Stromal cell of bone marrow (primary cell): ENCODE data around the gene C1orf56.

Experiments used
- DNase-seq: peaks from one replicate; pipeline ENCODE4 v3.0.0-alpha.2; 2012; ENCODE audit warnings: low read depth

Gene C1orf56

GRCh38 chr1:151024540-151025146 is 22.9 kb upstream of the C1orf56 start:
- peak; percentile 40 for DNase-seq

GRCh38 chr1:151026460-151026859 is 21.1 kb upstream of the C1orf56 start:
- no peak for DNase-seq

GRCh38 chr1:151032164-151032563 is 15.4 kb upstream of the C1orf56 start:
- no peak for DNase-seq

GRCh38 chr1:151035167-151035566 is 12.4 kb upstream of the C1orf56 start:
- DNase-seq = no peak

- DNase-seq = no peak
Measured at GRCh38 chr1:151036356-151036755, 11.2 kb upstream of the C1orf56 start, which contains the start of gene BNIPL. Gene BNIPL (plus strand): TSS chr1:151036586. CDS start chr1:151036726, 140 bp downstream.

- DNase-seq = no peak
Measured at GRCh38 chr1:151037032-151037431, 10.5 kb upstream of the C1orf56 start.

- DNase-seq = no peak
Measured at GRCh38 chr1:151039521-151039920, 8.0 kb upstream of the C1orf56 start.

GRCh38 chr1:151043163-151043562 is 4.4 kb upstream of the C1orf56 start:
- no peak for DNase-seq

GRCh38 chr1:151047925-151048644 is 534 bp downstream of the C1orf56 start:
- DNase-seq = no peak

GRCh38 chr1:151048645-151049032 is 1.1 kb downstream of the C1orf56 start:
- DNase-seq = no peak

GRCh38 chr1:151049458-151049857 is 1.9 kb downstream of the C1orf56 start:
- no peak for DNase-seq

- no peak for DNase-seq
Measured at GRCh38 chr1:151050051-151050688, 2.6 kb downstream of the C1orf56 start.

GRCh38 chr1:151051356-151052009 is 3.9 kb downstream of the C1orf56 start:
- no peak for DNase-seq

GRCh38 chr1:151054971-151055547 is 7.5 kb downstream of the C1orf56 start:
- no peak for DNase-seq

- DNase-seq = no peak
Measured at GRCh38 chr1:151055581-151055980, 8.0 kb downstream of the C1orf56 start.

- no peak for DNase-seq
Measured at GRCh38 chr1:151056149-151056548, 8.6 kb downstream of the C1orf56 start.

GRCh38 chr1:151058692-151059091 is 11.1 kb downstream of the C1orf56 start:
- DNase-seq = no peak

GRCh38 chr1:151059109-151060006 is 11.8 kb downstream of the C1orf56 start, which contains the start of gene CDC42SE1:
Gene CDC42SE1 (minus strand): TSS chr1:151059622. CDS start chr1:151055730, 3,892 bp downstream.
- DNase-seq = peak; percentile 61

- no peak for DNase-seq
Measured at GRCh38 chr1:151060007-151060656, 12.6 kb downstream of the C1orf56 start, which contains the start of gene MLLT11. Gene MLLT11 (plus strand): TSS chr1:151060397. CDS start chr1:151067225, 6,828 bp downstream.

- DNase-seq = no peak
Measured at GRCh38 chr1:151060657-151061421, 13.3 kb downstream of the C1orf56 start.
